GM18867 (cell line): ENCODE measurements around the gene GMDS.
"Not testable (repeated sequence)": the region's sequence is repeated elsewhere in the genome, so short reads cannot be mapped to it uniquely, and the experiment has no call there.

ENCODE experiments used
- ATAC-seq: cut with Tn5 transposase; IDR thresholded peaks from one replicate; pipeline ENCODE4 v1.9.1; 2021; ENCODE audit warnings: mild to moderate bottlenecking, moderate library complexity; ENCODE audit not compliant: unreplicated experiment

GMDS gene

DNA sequence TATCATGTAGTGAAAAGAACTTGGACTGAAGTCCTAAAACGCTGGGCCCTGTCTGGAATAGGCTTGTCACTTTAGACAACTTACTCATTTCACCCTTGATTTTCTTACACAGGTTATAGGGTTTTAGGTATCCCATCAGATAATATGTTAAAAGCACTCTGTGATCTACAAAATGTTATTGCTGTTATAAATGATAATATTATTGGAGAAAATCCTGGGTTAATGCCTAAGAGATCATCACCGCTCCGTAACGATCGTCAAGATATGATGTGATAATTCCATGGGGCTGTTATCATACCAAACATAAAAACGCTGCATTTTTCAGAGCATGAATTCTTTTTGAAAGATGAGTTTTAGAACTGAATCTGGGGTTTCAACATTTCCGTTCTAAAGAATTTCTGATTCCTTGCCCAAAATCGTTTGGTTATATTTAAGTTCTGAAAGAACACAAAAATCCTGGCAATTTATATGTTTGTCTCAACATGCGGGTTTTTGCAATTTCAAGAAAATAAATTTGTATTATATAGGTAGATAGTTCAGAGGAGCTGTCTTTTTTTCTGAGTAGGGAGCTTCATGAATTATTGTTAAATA, 480.9 kb downstream of the GMDS start:
- no peak for ATAC-seq

DNA sequence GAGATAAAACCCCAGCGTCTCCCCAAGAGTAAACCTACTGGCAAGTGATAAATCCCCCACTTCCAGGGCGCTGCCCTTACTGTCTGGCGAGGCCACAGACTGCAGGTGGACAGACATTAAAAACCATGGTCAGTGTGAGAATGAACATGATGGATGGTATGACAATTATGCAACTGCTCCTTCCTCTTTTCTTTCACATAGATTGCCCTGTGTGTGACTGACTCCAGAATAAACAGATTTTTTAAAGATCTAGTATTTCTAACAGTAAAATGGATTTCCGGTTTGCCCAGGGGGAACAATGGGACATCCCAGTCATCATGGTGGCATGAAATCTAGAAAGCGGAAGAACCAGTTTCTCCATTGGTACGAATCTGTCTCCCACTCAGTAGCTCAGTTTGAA, 482.0 kb downstream of the GMDS start:
- no peak for ATAC-seq

DNA sequence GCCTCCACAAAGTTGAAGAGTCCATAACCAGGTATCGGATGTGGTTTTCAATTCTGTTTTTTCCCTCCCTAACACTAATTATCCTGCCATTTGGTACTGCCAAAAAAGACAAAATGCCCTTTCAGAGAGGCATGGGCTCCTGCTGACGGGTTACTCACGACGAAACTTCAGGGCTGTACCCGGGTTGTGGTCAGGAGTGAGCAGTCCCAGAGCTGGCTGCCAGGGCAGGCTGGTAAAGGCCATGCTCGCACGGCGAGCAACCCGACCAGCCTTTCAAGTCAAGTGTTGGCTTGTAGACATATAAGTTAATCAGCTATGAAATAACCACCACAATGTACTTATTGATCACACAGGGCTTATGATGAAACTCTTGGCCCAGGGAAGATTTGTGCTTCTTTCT, 483.2 kb downstream of the GMDS start:
- no peak for ATAC-seq

GRCh38 chr6:1761477-1761877, 483.9 kb downstream of the GMDS start:
- no peak for ATAC-seq

- ATAC-seq, result no peak
These were observed 484.5 kb downstream of the GMDS start for GRCh38 chr6:1760876-1761275.

GRCh38 chr6:1759870-1760269, 485.5 kb downstream of the GMDS start:
- ATAC-seq, result no peak

GRCh38 chr6:1758076-1758679, 487.2 kb downstream of the GMDS start:
- ATAC-seq, result no peak

DNA sequence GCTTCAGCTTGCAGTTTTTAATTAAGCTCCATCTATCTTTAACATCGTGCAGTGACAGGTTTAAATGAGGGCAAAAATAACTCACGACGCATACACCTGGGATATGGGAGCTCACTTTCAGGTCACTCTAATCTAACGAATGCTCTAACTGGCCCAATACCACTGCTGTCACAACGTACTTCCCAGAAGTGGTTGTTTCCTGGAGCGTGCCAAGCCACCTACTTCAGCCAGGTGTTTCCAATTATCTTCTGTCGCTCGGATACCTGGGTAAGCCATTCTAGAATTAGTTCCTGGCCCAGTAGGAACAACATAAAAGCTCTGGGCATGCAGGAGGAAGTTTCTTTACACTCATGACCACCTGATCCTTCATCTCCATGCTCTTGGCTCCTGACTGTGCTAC, 488.3 kb downstream of the GMDS start:
- ATAC-seq, result no peak

DNA sequence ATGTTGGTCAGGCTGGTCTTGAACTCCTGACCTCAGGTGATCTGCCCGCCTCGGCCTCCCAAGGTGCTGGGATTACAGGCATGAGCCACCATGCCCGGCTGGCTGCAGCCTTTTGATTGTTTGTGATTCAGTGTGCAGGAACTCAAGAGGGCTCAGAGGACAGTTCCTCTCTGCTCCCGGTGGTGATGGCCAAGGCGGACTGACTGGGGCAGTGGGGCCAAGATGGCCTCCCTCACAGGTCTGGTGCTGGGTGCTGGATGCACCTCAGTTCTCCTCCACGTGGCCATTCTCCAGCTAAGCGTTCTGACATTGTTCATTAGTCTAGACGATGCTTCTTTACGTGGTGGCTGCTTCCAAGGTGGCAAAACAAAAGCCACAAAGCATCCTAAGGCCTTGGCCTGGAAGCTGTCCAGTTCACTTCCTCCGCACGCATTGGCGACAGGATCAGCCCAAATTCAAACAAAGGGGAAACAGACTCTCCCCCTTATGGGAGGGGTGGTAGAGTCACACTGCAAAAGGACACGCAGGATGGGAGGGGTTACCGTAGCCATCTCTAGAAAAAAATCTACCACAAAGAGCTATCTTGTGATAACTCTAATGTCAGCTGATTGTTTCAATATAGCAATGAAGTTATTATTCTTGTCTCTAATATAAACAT, 488.8 kb downstream of the GMDS start:
- no peak for ATAC-seq

DNA sequence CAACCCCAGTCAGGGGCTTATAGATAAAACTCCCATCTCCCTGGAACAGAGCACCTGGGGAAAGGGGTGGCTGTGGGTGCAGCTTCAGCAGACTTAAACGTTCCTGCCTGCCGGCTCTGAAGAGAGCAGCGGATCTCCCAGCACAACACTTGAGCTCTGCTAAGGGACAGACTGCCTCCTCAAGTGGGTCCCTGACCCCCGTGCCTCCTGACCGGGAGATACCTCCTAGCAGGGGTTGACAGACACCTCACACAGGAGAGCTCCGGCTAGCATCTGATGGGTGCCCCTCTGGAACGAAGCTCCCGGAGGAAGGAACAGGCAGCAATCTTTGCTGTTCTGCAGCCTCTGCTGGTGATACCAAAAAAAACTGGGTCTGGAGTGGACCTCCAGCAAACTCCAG, 494.3 kb downstream of the GMDS start:
- not testable (repeated sequence) for ATAC-seq

DNA sequence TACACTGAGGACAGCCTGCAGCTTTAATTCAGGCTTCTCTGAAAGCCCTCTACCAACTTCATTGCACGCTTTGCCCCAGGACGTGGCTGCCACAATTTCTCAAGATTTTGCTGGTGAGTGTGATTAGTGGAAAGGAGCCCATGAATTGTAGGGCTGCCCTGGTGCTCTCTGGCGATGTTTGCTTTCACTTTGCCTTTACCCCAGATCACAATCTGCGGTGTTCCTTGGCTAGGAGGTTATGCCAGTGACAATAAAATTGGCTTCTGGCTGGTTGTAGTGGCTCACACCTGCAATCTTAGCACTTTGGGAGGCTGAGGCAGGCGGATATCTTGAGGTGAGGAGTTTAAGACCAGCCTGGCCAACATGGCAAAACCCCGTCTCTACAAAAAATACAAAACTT, 496.4 kb downstream of the GMDS start:
- no peak for ATAC-seq

DNA sequence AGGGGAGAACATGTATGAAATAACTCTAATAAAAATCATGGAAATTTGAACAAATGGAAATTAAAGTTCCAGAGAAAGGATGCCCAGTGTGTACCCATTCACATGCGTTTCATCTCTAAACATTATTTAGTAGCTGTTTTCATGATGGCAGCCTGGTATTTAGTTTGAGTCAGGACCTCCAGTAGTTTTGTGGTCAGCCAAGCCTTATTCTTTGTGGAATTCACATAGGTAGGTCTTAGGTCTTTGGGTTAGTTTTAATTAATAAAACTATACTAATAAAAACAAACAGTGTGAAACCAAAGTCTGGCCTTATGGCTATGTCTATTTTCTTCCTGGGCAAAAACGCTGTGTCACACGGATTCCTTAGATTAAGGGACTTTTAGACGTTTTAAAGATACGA, 497.9 kb downstream of the GMDS start:
- no peak for ATAC-seq

- no peak for ATAC-seq
These were observed 498.4 kb downstream of the GMDS start for GRCh38 chr6:1747003-1747402.

GRCh38 chr6:1745814-1746213, 499.6 kb downstream of the GMDS start:
- no peak for ATAC-seq

DNA sequence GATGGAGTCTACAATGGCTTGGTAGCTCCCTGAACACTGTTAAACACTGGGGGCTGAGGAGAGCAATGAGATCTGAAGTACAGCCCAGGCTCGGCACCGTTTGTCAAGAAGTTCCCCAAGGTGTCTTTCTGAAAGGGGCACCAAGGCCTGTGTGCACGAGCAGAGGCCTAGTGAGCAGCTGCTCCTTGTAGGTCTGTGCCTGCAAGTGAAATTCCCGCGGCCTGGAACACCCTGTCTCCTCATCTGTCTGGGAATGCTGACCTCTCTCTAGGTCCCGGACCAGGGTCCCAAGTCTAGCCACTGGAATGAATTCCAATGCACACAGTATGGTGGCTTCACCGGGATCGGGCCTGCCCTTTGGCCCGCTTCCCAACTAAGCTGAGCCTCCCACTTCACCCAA, 500.9 kb downstream of the GMDS start:
- ATAC-seq, result no peak

DNA sequence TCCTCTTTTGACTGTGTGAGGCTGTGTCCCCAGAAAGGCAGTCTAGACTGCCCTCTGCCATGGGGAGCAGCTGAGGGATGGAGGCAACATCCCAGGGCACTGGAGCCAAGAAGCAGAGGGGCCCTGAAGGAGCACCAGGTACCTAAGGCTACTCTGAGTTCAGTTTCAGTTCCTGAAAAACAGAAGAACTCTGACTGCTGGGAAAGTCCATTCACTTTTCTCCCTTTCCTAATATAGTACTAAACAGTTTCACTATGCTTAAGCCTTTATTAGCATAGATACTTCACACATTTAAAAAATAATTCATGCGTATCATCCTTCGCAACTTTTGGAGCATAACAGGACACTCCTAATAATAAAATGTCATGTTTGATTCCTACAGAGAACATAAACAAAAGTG, 505.7 kb downstream of the GMDS start:
- ATAC-seq, result peak; percentile 86

GRCh38 chr6:1739220-1739619, 506.2 kb downstream of the GMDS start:
- peak; percentile 34 for ATAC-seq

- ATAC-seq, result no peak
These were observed 506.8 kb downstream of the GMDS start for GRCh38 chr6:1738558-1739081.

GRCh38 chr6:1737463-1738311, 507.7 kb downstream of the GMDS start:
- no peak for ATAC-seq

GRCh38 chr6:1736346-1737105, 508.9 kb downstream of the GMDS start:
- no peak for ATAC-seq
